ENCODE data around the gene GNG11. TPM values are rescaled to one million over a fixed set of nuclear protein-coding genes. Genes with fewer than 3 reads are reported as not detected.

Gene GNG11
- total RNA-seq, 1 donor from 2014 or later = 8.8 TPM

DNA sequence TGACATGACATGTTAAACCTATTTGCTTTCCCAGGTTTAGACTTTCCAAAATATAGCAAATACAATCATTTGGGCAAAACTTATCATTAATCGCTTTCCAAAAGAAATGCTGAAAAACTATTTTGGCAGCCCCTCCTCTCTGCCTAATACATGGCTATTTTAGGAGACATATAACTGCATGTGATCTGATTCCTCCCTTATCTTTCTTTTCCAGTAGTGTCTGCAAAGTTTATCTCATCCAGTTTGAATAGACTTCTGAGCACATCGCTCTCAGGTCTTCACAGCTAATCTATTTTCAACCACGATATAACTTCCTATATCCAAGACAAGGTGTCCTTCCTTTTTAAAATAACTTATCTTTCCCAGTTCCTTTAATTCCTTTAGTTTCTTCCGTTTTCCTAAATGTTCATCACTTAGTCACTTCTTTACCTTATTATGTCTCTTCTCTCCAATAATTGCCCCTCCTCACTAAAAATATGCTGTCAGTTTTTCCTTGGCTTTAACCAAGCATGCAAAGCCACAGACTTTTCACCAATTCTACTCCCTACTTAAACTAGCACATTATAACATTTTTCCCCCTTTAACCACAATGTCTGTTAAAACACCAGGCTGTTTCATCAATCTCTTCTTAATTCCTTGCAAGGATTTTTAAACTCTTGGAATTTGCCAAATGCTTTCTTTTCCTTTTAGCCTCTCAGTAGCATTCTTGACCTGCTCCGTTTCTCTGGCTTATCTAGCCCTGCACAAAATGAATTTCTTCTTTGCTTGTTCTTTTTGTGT lies 24.4 kb downstream of the GNG11 start:
- peak; percentile 29 for FAIRE-seq
- H3K36me3 Mint-ChIP-seq (ENCODE audit: low read depth, unreplicated experiment) = peaks cover 1% of the 10 kb centered on the region
- H3K4me3 ChIP-seq (ENCODE audit: insufficient read depth, low read depth, low read length) = no peak overlapping the region
- H3K4me1 Mint-ChIP-seq (ENCODE audit: low read depth, unreplicated experiment) = peaks cover 17% of the 10 kb centered on the region
- H3K4me1 ChIP-seq (ENCODE audit: insufficient read depth, low read length) = no peaks in the 10 kb centered on the region
- no peak overlapping the region for H3K27ac Mint-ChIP-seq (ENCODE audit: unreplicated experiment)
- H3K9me3 ChIP-seq (ENCODE audit: insufficient read depth, low read depth, low read length) = no peaks in the 10 kb centered on the region
- no peak overlapping the region for H2AFZ ChIP-seq (ENCODE audit: low read depth, low read length)
- no peak overlapping the region for H3K4me2 ChIP-seq (ENCODE audit: low read length)
- no peaks in the 10 kb centered on the region for H3K9me3 Mint-ChIP-seq (ENCODE audit: unreplicated experiment)
- H3K27me3 Mint-ChIP-seq (ENCODE audit: low read depth, unreplicated experiment) = no peaks in the 10 kb centered on the region
- no peaks in the 10 kb centered on the region for H3K79me2 ChIP-seq (ENCODE audit: insufficient read depth, low read length)
- no peaks in the 10 kb centered on the region for H3K36me3 ChIP-seq (ENCODE audit: insufficient read depth, low read length)
- no peak overlapping the region for H3K9ac ChIP-seq (ENCODE audit: low read length)
- TF ChIP-seq, protein P1, sequence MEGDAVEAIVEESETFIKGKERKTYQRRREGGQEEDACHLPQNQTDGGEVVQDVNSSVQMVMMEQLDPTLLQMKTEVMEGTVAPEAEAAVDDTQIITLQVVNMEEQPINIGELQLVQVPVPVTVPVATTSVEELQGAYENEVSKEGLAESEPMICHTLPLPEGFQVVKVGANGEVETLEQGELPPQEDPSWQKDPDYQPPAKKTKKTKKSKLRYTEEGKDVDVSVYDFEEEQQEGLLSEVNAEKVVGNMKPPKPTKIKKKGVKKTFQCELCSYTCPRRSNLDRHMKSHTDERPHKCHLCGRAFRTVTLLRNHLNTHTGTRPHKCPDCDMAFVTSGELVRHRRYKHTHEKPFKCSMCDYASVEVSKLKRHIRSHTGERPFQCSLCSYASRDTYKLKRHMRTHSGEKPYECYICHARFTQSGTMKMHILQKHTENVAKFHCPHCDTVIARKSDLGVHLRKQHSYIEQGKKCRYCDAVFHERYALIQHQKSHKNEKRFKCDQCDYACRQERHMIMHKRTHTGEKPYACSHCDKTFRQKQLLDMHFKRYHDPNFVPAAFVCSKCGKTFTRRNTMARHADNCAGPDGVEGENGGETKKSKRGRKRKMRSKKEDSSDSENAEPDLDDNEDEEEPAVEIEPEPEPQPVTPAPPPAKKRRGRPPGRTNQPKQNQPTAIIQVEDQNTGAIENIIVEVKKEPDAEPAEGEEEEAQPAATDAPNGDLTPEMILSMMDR (IDR thresholded peaks at IDR 0.05; ENCODE audit: insufficient read depth, low read depth, low read length) = no peak
- TF ChIP-seq EZH2 (IDR thresholded peaks at IDR 0.05; ENCODE audit: insufficient read depth, low read length) = no peak
- no peaks in the 10 kb centered on the region for H4K20me1 ChIP-seq (ENCODE audit: insufficient read depth, low read length)
- no peaks in the 10 kb centered on the region for H3K27me3 ChIP-seq (ENCODE audit: insufficient read depth, low read length)
- H3K27ac ChIP-seq (ENCODE audit: low read depth, low read length) = no peak overlapping the region
- no peak overlapping the region for H3K4me3 Mint-ChIP-seq (ENCODE audit: unreplicated experiment)
- peak; percentile 87 for DNase-seq (ENCODE audit: low read depth)

DNA sequence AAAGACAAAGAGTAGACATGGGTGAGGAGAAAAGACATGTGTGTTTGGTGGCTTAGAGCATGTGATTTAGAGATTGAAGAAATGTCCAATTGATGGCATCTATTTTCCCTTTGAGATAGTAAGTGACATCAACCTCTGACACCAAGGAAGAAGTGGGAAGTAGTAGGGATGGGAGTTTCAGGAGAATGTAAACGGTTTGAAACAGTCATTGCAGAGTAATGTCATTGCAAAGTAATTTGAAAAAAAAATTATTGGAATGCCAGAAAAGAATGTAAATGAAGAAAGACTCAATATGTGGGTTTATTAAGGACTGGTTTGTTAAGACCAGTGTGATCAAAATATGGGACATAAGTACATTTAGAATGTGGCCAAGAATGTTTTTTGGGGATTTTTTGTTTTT lies 26.6 kb downstream of the GNG11 start:
- no peaks in the 10 kb centered on the region for H4K20me1 ChIP-seq (ENCODE audit: insufficient read depth, low read length)
- no peak for TF ChIP-seq EZH2 (IDR thresholded peaks at IDR 0.05; ENCODE audit: insufficient read depth, low read length)
- TF ChIP-seq, protein P1 (IDR thresholded peaks at IDR 0.05; ENCODE audit: insufficient read depth, low read depth, low read length) = no peak
- H3K9me3 ChIP-seq (ENCODE audit: insufficient read depth, low read depth, low read length) = no peaks in the 10 kb centered on the region
- no peak overlapping the region for H2AFZ ChIP-seq (ENCODE audit: low read depth, low read length)
- Mint-ChIP-seq H3K27me3 (ENCODE audit: low read depth, unreplicated experiment) (no peaks in the 10 kb centered on the region), H3K36me3 (ENCODE audit: low read depth, unreplicated experiment) (no peaks in the 10 kb centered on the region), H3K9me3 (ENCODE audit: unreplicated experiment) (no peaks in the 10 kb centered on the region), H3K4me3 (ENCODE audit: unreplicated experiment) (no peak overlapping the region), H3K27ac (ENCODE audit: unreplicated experiment) (no peak overlapping the region), H3K4me1 (ENCODE audit: low read depth, unreplicated experiment) (peaks cover 15% of the 10 kb centered on the region)
- H3K27me3 ChIP-seq (ENCODE audit: insufficient read depth, low read length) = no peaks in the 10 kb centered on the region
- DNase-seq (ENCODE audit: low read depth) (peak; percentile 67), FAIRE-seq (peak; percentile 83)
- H3K9ac ChIP-seq (ENCODE audit: low read length) = no peak overlapping the region
- H3K79me2 ChIP-seq (ENCODE audit: insufficient read depth, low read length) = no peaks in the 10 kb centered on the region
- H3K4me2 ChIP-seq (ENCODE audit: low read length) = peak overlapping the region; percentile 10
- no peak overlapping the region for H3K27ac ChIP-seq (ENCODE audit: low read depth, low read length)
- H3K4me3 ChIP-seq (ENCODE audit: insufficient read depth, low read depth, low read length) = no peak overlapping the region
- no peaks in the 10 kb centered on the region for H3K4me1 ChIP-seq (ENCODE audit: insufficient read depth, low read length)
- no peaks in the 10 kb centered on the region for H3K36me3 ChIP-seq (ENCODE audit: insufficient read depth, low read length)

DNA sequence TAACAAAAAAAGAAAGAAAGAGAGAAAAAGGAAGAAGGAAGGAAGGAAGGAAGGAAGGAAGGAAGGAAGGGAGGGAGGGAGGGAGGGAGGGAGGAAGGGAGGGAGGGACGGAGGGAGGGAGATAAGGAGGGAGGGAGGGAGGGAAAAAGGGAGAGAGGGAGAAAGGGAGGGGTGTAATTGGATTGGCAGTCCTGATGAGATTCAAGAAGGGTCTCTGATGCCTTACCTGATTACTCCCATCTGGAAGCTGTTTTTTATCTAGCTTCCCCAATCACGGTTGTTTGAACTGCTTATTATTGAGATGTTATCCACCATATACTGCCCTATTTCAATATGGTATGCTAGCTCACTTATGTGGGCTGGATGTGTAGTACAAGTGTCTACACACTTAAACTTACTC lies 27.3 kb downstream of the GNG11 start:
- no peaks in the 10 kb centered on the region for H3K27me3 Mint-ChIP-seq (ENCODE audit: low read depth, unreplicated experiment)
- Histone ChIP-seq H3K79me2 (ENCODE audit: insufficient read depth, low read length) (no peaks in the 10 kb centered on the region), H3K36me3 (ENCODE audit: insufficient read depth, low read length) (no peaks in the 10 kb centered on the region), H4K20me1 (ENCODE audit: insufficient read depth, low read length) (no peaks in the 10 kb centered on the region), H3K27ac (ENCODE audit: low read depth, low read length) (no peak overlapping the region), H2AFZ (ENCODE audit: low read depth, low read length) (no peak overlapping the region), H3K4me1 (ENCODE audit: insufficient read depth, low read length) (no peaks in the 10 kb centered on the region), H3K4me2 (ENCODE audit: low read length) (no peak overlapping the region), H3K9ac (ENCODE audit: low read length) (no peak overlapping the region), H3K4me3 (ENCODE audit: insufficient read depth, low read depth, low read length) (no peak overlapping the region), H3K9me3 (ENCODE audit: insufficient read depth, low read depth, low read length) (no peaks in the 10 kb centered on the region), H3K27me3 (ENCODE audit: insufficient read depth, low read length) (no peaks in the 10 kb centered on the region)
- H3K4me1 Mint-ChIP-seq (ENCODE audit: low read depth, unreplicated experiment) = peaks cover 13% of the 10 kb centered on the region
- H3K36me3 Mint-ChIP-seq (ENCODE audit: low read depth, unreplicated experiment) = no peaks in the 10 kb centered on the region
- TF ChIP-seq, protein P1 (IDR thresholded peaks at IDR 0.05; ENCODE audit: insufficient read depth, low read depth, low read length) = no peak
- no peak for TF ChIP-seq EZH2 (IDR thresholded peaks at IDR 0.05; ENCODE audit: insufficient read depth, low read length)
- H3K9me3 Mint-ChIP-seq (ENCODE audit: unreplicated experiment) = no peaks in the 10 kb centered on the region
- no peak for FAIRE-seq
- DNase-seq (ENCODE audit: low read depth) = no peak
- H3K27ac Mint-ChIP-seq (ENCODE audit: unreplicated experiment) = peak overlapping the region; percentile 95
- H3K4me3 Mint-ChIP-seq (ENCODE audit: unreplicated experiment) = no peak overlapping the region

Data from astrocyte (in vitro differentiated cells and primary cell).